ENCODE results near the gene ZDHHC14.
A peak's percentile ranks its signal among the peaks of the same experiment; 100 is the strongest.

The ZDHHC14 gene

GRCh38 chr6:157596461-157596860 is 215.5 kb downstream of the ZDHHC14 start:
- DNase-seq (ENCODE audit: low read depth in 2 of 2): no peak

GRCh38 chr6:157596886-157597285 is 215.9 kb downstream of the ZDHHC14 start:
- no peak for DNase-seq (ENCODE audit: low read depth in 2 of 2)

GRCh38 chr6:157597461-157598312 is 216.7 kb downstream of the ZDHHC14 start:
- peak in 1 of 2 experiments; percentile 15 for DNase-seq (ENCODE audit: low read depth in 2 of 2)

- DNase-seq (ENCODE audit: low read depth in 2 of 2): no peak
These were observed 218.2 kb downstream of the ZDHHC14 start for GRCh38 chr6:157599191-157599590.

GRCh38 chr6:157600807-157601206 is 219.8 kb downstream of the ZDHHC14 start:
- no peak for DNase-seq (ENCODE audit: low read depth in 2 of 2)

GRCh38 chr6:157602521-157603295 is 221.7 kb downstream of the ZDHHC14 start:
- no peak for DNase-seq (ENCODE audit: low read depth in 2 of 2)

GRCh38 chr6:157603314-157603940 is 222.4 kb downstream of the ZDHHC14 start:
- DNase-seq (ENCODE audit: low read depth in 2 of 2): no peak

- DNase-seq (ENCODE audit: low read depth in 2 of 2): no peak
These were observed 223.0 kb downstream of the ZDHHC14 start for GRCh38 chr6:157603971-157604370.

GRCh38 chr6:157604816-157605215 is 223.8 kb downstream of the ZDHHC14 start:
- DNase-seq (ENCODE audit: low read depth in 2 of 2): no peak

GRCh38 chr6:157605484-157605883 is 224.5 kb downstream of the ZDHHC14 start:
- no peak for DNase-seq (ENCODE audit: low read depth in 2 of 2)

- DNase-seq (ENCODE audit: low read depth in 2 of 2): no peak
These were observed 225.5 kb downstream of the ZDHHC14 start for GRCh38 chr6:157606516-157606915.

GRCh38 chr6:157607317-157608109 is 226.5 kb downstream of the ZDHHC14 start:
- no peak for DNase-seq (ENCODE audit: low read depth in 2 of 2)

- no peak for DNase-seq (ENCODE audit: low read depth in 2 of 2)
These were observed 227.5 kb downstream of the ZDHHC14 start for GRCh38 chr6:157608221-157609075.

GRCh38 chr6:157609117-157609516 is 228.1 kb downstream of the ZDHHC14 start:
- DNase-seq (ENCODE audit: low read depth in 2 of 2): no peak

GRCh38 chr6:157609556-157609955 is 228.6 kb downstream of the ZDHHC14 start:
- DNase-seq (ENCODE audit: low read depth in 2 of 2): no peak

- DNase-seq (ENCODE audit: low read depth in 2 of 2): no peak
These were observed 229.5 kb downstream of the ZDHHC14 start for GRCh38 chr6:157610451-157610999.

GRCh38 chr6:157611406-157611805 is 230.4 kb downstream of the ZDHHC14 start:
- DNase-seq (ENCODE audit: low read depth in 2 of 2): no peak

- no peak for DNase-seq (ENCODE audit: low read depth in 2 of 2)
These were observed 232.1 kb downstream of the ZDHHC14 start for GRCh38 chr6:157613011-157613522.

- no peak for DNase-seq (ENCODE audit: low read depth in 2 of 2)
These were observed 233.1 kb downstream of the ZDHHC14 start for GRCh38 chr6:157614026-157614568.

GRCh38 chr6:157615420-157615769 is 234.4 kb downstream of the ZDHHC14 start:
- DNase-seq (ENCODE audit: low read depth in 2 of 2): no peak

Data from stimulated activated CD4-positive, alpha-beta T cell treated with anti-CD3 and anti-CD28 coated beads, Interleukin-12 subunit alpha, Interleukin-12 subunit beta, amount 100 ng/mL, for 24 hours (primary cell).